PFSK-1 (cell line): ENCODE data around the gene SLC37A3.

ENCODE experiments used
- FOXP2 ChIP-seq: optimal IDR thresholded peaks from 2 replicates; pipeline ENCODE3; 2011; ENCODE audit warnings: borderline replicate concordance, control low read depth, inconsistent platforms; ENCODE audit not compliant: insufficient read depth; ENCODE audit errors: extremely low read length, extremely low read depth
- POLR2AphosphoS5 ChIP-seq: IDR thresholded peaks from 2 replicates; pipeline ENCODE4 v1.6.1; 2012; ENCODE audit warnings: low read depth, mild to moderate bottlenecking, control low read depth, low read length, moderate library complexity

DNA sequence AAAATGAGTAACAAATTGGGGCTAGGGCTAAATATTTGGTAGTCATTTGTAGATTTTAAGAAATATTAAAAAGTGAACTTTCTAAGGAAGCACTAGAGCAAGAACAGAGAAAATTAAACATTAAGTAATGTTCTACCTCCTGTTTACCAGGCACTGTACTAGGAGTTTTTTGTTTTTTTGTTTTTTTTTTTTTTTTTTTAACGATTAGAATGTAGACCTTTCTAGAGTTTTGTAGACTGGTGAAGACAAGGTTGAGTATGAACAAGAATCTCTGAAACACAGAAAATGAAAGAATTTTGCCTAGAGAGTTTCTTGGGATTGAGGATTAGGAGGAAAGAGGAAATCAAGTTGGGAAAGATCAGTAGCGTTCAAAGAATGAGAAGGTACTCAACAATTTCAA lies 73.6 kb downstream of the SLC37A3 start:
- TF ChIP-seq POLR2AphosphoS5 (no peak), FOXP2 (no peak)
